Stimulated activated effector memory CD8-positive, alpha-beta T cell treated with anti-CD3 and anti-CD28 coated beads, Interleukin-12 subunit alpha, Interleukin-12 subunit beta, amount 100 ng/mL, for 72 hours (primary cell): Measurements from ENCODE around the gene MAF.

Source experiments
- ATAC-seq: fragments of 150-1000 bp; cut with Tn5 transposase; 2 replicates; pipeline ENCODE4 v1.10.0; 2021
- DNase-seq, 2 donors: peaks; one replicate each; pipeline ENCODE4 v3.0.0; 2021 to 2022; ENCODE audit warnings: low spot score in 2 of 2
- H3K27ac Mint-ChIP-seq: one replicate; pipeline ENCODE4 v1.8.0; 2022; ENCODE audit warnings: mild to moderate bottlenecking, mixed read lengths
- H3K36me3 Mint-ChIP-seq: one replicate; pipeline ENCODE4 v1.8.0; 2022; ENCODE audit warnings: mild to moderate bottlenecking, mixed read lengths
- H3K4me1 Mint-ChIP-seq: one replicate; pipeline ENCODE4 v1.8.0; 2022; ENCODE audit warnings: mixed read lengths
- H3K4me3 Mint-ChIP-seq: one replicate; pipeline ENCODE4 v1.8.0; 2022; ENCODE audit warnings: mild to moderate bottlenecking, mixed read lengths
- H3K9me3 Mint-ChIP-seq: one replicate; pipeline ENCODE4 v1.8.0; 2022; ENCODE audit warnings: mixed read lengths

The MAF gene

GRCh38 chr16:79554912-79555311 is 45.6 kb downstream of the MAF start:
- no peak for ATAC-seq
- DNase-seq = no peak
- H3K4me3 Mint-ChIP-seq = no peak overlapping the region
- no peaks in the 10 kb centered on the region for H3K4me1 Mint-ChIP-seq
- no peaks in the 10 kb centered on the region for H3K36me3 Mint-ChIP-seq
- no peaks in the 10 kb centered on the region for H3K9me3 Mint-ChIP-seq
- H3K27ac Mint-ChIP-seq = no peak overlapping the region

GRCh38 chr16:79550373-79550772 is 50.2 kb downstream of the MAF start:
- no peak overlapping the region for H3K27ac Mint-ChIP-seq
- no peaks in the 10 kb centered on the region for H3K4me1 Mint-ChIP-seq
- H3K36me3 Mint-ChIP-seq = no peaks in the 10 kb centered on the region
- H3K9me3 Mint-ChIP-seq = no peaks in the 10 kb centered on the region
- no peak for ATAC-seq
- no peak overlapping the region for H3K4me3 Mint-ChIP-seq
- no peak for DNase-seq

GRCh38 chr16:79547085-79547484 is 53.5 kb downstream of the MAF start:
- no peaks in the 10 kb centered on the region for H3K36me3 Mint-ChIP-seq
- no peak overlapping the region for H3K4me3 Mint-ChIP-seq
- no peak for DNase-seq
- no peaks in the 10 kb centered on the region for H3K4me1 Mint-ChIP-seq
- no peak overlapping the region for H3K27ac Mint-ChIP-seq
- H3K9me3 Mint-ChIP-seq = no peaks in the 10 kb centered on the region
- no peak for ATAC-seq
